Activated CD4-positive, CD25-positive, alpha-beta regulatory T cell treated with anti-CD3 and anti-CD28 coated beads, Interleukin-2, amount 50 U/mL, for 16 hours (primary cell): ENCODE measurements around the gene STON2.
"Not testable (repeated sequence)": the region's sequence is repeated elsewhere in the genome, so short reads cannot be mapped to it uniquely, and the experiment has no call there.

ENCODE experiments used
- DNase-seq: peaks from one replicate; pipeline ENCODE4 v3.0.0-alpha.2; 2020; ENCODE audit warnings: low read depth, low spot score

STON2 gene

DNA sequence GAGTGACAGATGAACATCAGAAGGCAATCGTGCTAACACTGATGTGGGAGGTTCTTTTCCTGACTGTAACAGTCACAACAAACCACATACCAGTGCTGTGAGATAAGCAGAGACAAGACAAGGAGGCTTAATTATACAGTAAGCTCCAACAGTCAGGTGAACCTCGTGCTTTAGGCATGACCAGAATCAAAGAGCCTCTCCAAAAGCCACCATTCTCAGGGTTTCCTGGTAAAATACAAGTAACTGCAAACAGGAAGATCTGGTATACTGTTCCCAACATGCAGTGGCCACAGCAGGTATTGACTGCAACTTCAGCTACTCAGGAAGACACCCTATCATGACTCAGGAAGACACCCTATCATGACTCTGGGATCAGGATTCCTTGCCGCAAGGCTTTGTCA, 132.1 kb downstream of the STON2 start:
- no peak for DNase-seq

DNA sequence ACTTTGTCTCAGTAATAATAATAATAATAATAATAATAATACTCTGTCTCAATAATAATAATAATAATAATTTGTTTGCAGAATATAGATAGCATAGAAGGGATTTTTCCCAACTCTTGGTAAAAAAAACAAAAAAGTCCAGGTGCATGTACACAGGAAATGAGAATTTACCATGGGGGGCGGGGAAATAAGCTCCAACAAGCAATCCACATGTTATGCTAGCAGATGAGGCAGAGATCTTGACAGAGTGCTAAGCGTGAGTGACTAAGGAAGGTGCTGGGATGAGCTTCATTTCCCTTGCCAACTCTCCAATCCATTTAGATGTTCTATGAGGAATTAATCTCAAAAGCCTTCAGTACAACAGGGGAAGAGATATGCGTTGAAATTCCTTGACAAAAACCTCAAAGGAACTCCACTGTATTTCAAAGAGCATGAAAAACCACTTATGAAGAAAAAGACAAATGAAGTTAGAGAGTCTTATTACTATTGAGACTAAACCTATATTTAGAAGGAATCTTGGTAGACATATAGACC, 134.4 kb downstream of the STON2 start:
- DNase-seq, result no peak

DNA sequence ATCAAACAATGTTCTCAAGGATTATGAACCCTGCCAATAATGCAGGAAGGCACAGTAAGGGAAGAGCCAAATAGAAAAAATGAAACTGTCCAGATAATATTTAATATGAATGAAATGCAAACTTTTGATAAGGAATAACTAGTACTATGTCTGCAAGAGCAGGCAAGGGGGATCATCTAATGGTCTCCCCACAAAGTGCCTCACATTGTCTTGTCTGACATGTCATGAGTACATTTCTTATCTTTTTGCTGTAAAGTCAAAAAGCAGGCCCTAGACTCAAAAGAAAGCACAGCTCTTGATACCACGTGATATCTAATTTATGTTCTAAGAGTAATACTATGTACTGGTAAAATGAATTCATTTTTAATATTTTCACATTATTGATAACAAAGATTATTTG, 135.5 kb downstream of the STON2 start:
- DNase-seq, result no peak

- no peak for DNase-seq
Measured at GRCh38 chr14:81263777-81264410, 136.2 kb downstream of the STON2 start.

DNA sequence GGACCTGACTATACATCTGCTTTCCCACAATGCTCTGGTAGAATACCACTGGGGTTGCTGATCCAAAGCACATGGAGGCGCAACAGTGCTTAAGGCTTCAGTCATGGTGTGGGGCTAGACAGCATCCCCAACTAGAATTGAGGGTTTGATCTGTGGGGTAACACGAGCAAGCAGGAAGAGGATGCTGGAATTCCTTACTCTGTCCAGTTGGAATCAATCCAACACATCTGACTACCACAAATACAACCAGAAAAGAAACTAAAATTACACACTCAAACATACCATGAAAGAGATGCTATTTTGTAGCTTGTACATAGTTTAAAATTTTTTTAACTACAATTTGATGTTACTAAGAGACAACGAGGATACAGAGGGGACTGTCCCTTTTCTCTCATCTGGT, 138.9 kb downstream of the STON2 start:
- DNase-seq, result no peak

- DNase-seq, result no peak
Measured at GRCh38 chr14:81260732-81261131, 139.4 kb downstream of the STON2 start.

DNA sequence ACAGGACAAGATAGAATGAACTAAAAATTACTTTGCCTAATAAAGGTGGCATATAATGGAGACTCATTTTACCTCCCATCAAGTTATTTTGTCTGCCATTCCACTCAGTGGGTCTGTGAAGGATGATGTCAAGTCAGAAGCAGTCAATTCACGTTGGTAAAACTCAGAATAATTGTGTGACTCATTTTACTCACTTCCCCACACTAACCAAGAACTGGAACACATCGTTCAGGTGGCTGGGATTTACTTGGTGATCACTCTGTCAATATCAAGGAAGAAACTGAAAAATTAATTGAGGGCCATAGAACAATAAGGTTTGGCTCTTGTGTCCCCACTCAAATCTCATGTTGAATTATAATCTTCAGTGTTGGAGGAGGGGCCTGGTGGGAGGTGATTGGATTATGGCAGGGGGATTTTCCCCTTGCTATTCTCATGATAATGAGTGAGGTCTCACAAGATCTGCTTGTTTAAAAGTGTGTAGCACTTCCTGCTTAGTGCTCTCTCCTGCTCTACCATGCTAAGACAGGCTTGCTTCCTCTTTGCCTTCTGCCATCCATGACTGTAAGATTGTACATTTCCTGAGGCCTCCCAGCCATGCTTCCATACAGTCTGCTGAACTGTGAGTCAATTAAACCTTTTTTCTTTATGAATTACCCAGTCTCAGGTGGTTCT, 143.7 kb downstream of the STON2 start:
- no peak for DNase-seq

DNA sequence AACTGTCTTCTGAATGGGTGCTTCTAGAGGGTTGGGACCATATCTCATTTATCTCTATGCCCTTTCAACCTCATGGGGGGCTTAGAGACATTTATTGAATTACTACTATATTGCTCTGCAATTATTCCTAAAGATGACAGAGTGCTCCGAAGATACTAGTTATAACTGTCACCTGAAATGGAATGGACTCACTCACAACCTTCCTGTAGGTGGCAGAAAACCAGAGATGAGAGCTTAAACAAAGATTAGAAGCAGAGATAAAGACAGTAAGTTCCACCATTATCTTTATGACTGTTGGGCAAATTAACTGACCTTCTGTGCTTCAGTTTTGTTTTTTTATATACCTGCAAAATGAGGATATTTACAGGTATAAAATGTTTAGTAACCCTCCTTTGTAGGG, 147.8 kb downstream of the STON2 start:
- no peak for DNase-seq

GRCh38 chr14:81247271-81247766, 152.8 kb downstream of the STON2 start:
- no peak for DNase-seq

DNA sequence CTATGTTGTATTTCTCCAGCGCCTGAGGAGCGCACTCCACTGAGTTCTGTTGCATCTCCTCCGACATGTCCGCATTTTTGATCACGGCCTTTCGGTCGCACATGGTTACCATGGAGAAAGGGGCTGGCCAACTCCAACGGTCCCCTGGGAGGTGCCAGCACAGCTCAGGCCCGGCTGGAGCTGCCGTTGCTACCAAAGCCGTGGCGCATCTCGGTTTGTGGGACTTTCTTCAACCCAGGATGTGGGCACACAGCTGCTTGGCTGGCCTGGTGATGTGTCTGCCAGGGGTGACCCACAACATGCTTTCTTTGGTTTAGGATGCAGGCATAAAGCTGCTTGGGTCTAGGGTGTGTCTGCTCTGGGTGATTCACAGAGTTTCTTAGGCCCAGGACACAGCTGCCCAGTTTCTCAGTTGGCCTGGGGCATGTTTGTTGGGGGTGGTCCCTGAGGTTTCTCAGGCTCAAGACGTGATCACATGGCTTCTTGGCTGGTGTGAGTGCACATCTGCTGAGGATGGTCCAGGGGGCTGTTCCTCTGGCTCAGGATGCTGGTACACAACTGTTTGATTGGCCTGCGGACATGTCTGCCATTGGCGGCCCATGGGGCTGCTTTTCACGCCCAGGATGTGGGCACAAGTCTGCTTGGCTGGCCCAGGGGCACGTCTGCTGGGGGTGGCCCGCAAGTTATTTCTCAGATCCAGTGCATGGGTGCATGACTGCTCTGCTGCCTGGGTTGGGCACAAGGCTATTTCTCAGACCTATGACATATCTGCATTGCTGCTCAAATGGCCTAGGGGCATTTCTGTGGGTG, 153.5 kb downstream of the STON2 start:
- DNase-seq, result no peak

DNA sequence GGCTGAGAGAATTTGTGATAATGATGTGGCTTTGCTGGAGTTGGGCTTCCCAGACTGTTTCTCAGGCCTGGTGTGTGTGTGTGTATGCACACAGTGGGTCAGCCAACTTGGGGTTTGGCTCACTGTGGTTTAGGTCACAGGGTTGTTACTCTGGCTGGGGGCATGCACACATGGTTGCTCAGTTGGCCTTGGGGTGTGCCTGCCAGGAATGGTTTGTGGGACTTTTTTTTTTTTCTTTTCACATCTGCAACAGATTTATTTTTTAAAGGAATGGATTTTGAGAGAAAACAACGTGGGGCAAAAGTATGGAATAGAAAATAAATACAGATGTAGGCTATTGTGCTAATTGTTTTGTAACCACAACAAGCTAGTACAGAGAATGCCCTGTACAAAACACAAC, 154.4 kb downstream of the STON2 start:
- DNase-seq, result no peak

- DNase-seq, result not testable (repeated sequence)
Measured at GRCh38 chr14:81244431-81244830, 155.7 kb downstream of the STON2 start.

GRCh38 chr14:81243499-81243898, 156.6 kb downstream of the STON2 start:
- DNase-seq, result no peak

GRCh38 chr14:81236849-81237248, 163.3 kb downstream of the STON2 start:
- not testable (repeated sequence) for DNase-seq

DNA sequence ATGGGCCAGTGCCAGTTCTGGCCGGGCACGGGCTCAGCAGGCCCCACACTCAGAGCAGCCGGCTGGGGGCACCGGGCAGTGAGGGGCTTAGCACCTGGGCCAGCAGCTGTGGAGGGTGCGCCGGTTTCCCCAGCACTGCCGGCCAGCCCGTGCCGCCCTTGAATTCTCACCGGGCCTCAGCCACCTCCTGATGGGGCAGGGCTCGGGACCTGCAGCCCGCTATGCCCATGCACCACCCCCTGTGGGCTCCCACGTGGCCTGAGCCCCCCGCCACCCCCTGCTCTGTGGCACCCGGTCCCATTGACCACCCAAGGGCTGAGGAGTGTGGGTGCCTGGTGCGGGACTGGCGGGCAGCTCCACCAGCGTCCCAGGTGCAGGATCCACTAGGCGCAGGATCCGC, 164.0 kb downstream of the STON2 start:
- no peak for DNase-seq

DNA sequence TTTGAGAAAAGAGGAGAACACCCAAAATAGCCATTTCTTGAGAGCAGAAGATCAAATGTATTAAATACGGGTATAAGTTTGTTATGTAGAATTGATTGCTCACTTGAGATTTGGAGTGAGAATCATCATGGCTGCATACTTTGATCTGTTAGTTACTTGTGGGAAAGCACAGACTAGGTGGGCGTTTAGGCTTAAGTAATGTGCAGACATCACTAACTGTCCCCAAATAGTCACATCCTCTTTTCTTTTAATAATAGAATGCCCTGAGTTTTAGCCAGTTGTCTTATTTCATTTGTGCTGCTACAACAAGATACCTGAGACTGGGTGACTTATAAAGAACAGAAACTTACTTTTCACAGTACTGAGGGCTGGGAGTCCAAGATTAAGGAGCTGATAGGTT, 165.0 kb downstream of the STON2 start:
- DNase-seq, result no peak

GRCh38 chr14:81234278-81234677, 165.8 kb downstream of the STON2 start:
- no peak for DNase-seq

DNA sequence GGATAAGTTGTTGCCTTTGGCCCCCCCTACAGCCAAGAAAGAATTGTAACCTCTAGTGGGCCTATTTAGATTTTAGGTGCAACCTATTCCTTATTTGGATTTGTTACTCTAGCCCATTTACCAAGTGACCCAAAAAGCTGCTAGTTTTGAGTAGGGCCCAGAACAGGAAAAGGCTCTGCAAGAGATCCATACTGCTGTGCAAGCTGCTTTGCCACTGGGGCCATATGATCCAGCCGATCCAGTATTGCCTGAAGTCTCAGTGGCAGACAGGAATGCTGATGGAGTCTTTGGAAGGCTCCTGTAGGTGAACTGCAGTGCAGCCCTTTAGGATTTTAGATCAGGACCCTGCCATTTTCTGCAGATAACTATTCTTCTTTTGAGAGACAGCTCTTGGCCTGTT, 166.5 kb downstream of the STON2 start:
- DNase-seq, result no peak

DNA sequence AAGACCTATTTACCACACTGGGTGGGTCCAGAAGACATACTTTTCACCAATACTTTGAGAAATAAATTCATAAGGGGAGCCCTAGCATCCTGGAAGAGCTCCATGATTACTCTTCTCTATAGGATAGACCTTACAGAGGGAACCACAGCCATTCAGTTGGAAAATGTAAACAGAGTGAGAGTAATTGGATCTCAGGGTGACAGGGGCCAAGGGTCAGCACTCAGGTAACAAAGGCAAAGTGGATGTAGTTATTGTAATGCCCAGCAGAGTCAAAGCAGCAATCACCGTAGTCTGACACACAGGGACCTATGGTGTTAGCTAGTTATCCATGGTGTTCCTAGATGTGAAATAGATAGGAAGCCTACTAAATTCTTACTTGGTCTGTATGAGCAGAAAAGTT, 168.6 kb downstream of the STON2 start:
- DNase-seq, result no peak

DNA sequence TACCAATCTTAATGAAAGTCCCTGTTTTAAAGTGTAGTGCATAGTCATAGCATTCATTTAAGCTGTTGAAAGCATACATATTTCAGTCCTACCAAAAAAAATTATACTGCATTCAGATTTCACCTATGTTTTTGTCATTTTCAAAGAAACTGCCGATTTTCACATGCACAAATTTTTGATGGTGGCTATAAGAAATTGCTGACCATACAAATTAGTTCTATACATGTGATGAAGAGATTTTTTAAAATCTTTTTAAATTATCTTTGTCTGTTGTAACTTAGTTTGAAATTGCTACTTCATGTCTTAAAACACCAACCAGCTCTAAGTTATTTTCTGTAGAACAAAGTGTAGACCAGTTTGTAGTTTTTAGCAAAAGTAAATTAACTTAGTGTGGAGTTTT, 175.9 kb downstream of the STON2 start:
- no peak for DNase-seq

DNA sequence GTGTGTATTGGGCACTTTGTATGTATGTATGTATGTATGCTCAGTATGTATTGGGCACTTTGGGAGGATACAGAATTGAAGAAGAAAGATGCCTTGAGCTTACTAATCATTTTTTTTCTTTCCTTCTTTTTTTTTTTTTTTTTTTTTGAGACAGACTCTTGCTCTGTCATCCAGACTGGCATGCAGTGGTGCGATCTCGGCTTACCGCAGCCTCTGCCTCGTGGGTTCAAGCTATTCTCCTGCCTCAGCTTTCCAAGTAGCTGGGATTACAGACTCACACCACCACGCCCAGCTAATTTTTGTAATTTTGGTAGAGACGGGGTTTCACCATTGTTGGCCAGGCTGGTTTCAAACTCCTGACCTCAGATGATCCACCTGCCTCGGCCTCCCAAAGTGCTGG, 176.3 kb downstream of the STON2 start:
- DNase-seq, result not testable (repeated sequence)

- DNase-seq, result no peak
Measured at GRCh38 chr14:81222691-81223090, 177.4 kb downstream of the STON2 start.
